ENCODE data around the gene FBXW11.

FBXW11 gene

GRCh38 chr5:171953860-171954701 lies 52.4 kb downstream of the FBXW11 start:
- no peak for TF ChIP-seq EZH2phosphoT487 (IDR thresholded peaks at IDR 0.05; ENCODE audit: borderline replicate concordance)
- TF ChIP-seq CTCF (conservative IDR thresholded peaks at IDR 0.05; ENCODE audit: low read length), result no peak
- Histone ChIP-seq H3K27me3 (ENCODE audit: insufficient read depth, low read length, poor library complexity, severe bottlenecking) (no peaks in the 10 kb centered on the region), H3F3A (ENCODE audit: low read depth) (no peaks in the 10 kb centered on the region), H2AFZ (ENCODE audit: low read length) (no peak overlapping the region), H3K4me3 (ENCODE audit: low read length, poor library complexity, severe bottlenecking) (no peak overlapping the region), H3K9ac (ENCODE audit: low read depth, low read length, poor library complexity, severe bottlenecking) (no peak overlapping the region), H3K9me3 (ENCODE audit: insufficient read depth, low read depth, low read length) (no peaks in the 10 kb centered on the region), H3K9me2 (replicated peaks; ENCODE audit: low read depth, low read length) (no peaks in the 10 kb centered on the region), H3K36me3 (ENCODE audit: insufficient read depth, low read length) (no peaks in the 10 kb centered on the region), H3K79me2 (ENCODE audit: insufficient read depth, low read length) (peaks cover 76% of the 10 kb centered on the region), H3K4me2 (ENCODE audit: low read depth, low read length, poor library complexity, severe bottlenecking) (no peak overlapping the region), H4K20me1 (ENCODE audit: insufficient read depth, low read length, poor library complexity, severe bottlenecking) (peaks cover 9% of the 10 kb centered on the region), H3K4me1 (ENCODE audit: insufficient read depth, low read length, poor library complexity, severe bottlenecking) (peaks cover 4% of the 10 kb centered on the region)

- H3K4me1 ChIP-seq (ENCODE audit: insufficient read depth, low read length, poor library complexity, severe bottlenecking), result no peaks in the 10 kb centered on the region
- no peaks in the 10 kb centered on the region for H3K27me3 ChIP-seq (ENCODE audit: insufficient read depth, low read length, poor library complexity, severe bottlenecking)
- no peak overlapping the region for H3K4me2 ChIP-seq (ENCODE audit: low read depth, low read length, poor library complexity, severe bottlenecking)
- peaks cover 72% of the 10 kb centered on the region for H3K79me2 ChIP-seq (ENCODE audit: insufficient read depth, low read length)
- no peaks in the 10 kb centered on the region for H3K36me3 ChIP-seq (ENCODE audit: insufficient read depth, low read length)
- no peak for TF ChIP-seq EZH2phosphoT487 (IDR thresholded peaks at IDR 0.05; ENCODE audit: borderline replicate concordance)
- TF ChIP-seq CTCF (conservative IDR thresholded peaks at IDR 0.05; ENCODE audit: low read length), result no peak
- H3K4me3 ChIP-seq (ENCODE audit: low read length, poor library complexity, severe bottlenecking), result no peak overlapping the region
- H3F3A ChIP-seq (ENCODE audit: low read depth), result no peaks in the 10 kb centered on the region
- H2AFZ ChIP-seq (ENCODE audit: low read length), result no peak overlapping the region
- no peak overlapping the region for H3K9ac ChIP-seq (ENCODE audit: low read depth, low read length, poor library complexity, severe bottlenecking)
- H4K20me1 ChIP-seq (ENCODE audit: insufficient read depth, low read length, poor library complexity, severe bottlenecking), result peaks cover 9% of the 10 kb centered on the region
- no peaks in the 10 kb centered on the region for H3K9me2 ChIP-seq (replicated peaks; ENCODE audit: low read depth, low read length)
- H3K9me3 ChIP-seq (ENCODE audit: insufficient read depth, low read depth, low read length), result no peaks in the 10 kb centered on the region
Measured at GRCh38 chr5:171952021-171952420, 54.4 kb downstream of the FBXW11 start.

- no peak overlapping the region for H3K4me3 ChIP-seq (ENCODE audit: low read length, poor library complexity, severe bottlenecking)
- H3K4me1 ChIP-seq (ENCODE audit: insufficient read depth, low read length, poor library complexity, severe bottlenecking), result no peaks in the 10 kb centered on the region
- no peaks in the 10 kb centered on the region for H3K36me3 ChIP-seq (ENCODE audit: insufficient read depth, low read length)
- H4K20me1 ChIP-seq (ENCODE audit: insufficient read depth, low read length, poor library complexity, severe bottlenecking), result peaks cover 5% of the 10 kb centered on the region
- H2AFZ ChIP-seq (ENCODE audit: low read length), result no peak overlapping the region
- no peaks in the 10 kb centered on the region for H3K9me3 ChIP-seq (ENCODE audit: insufficient read depth, low read depth, low read length)
- TF ChIP-seq EZH2phosphoT487 (IDR thresholded peaks at IDR 0.05; ENCODE audit: borderline replicate concordance) (no peak), CTCF (conservative IDR thresholded peaks at IDR 0.05; ENCODE audit: low read length) (no peak)
- peaks cover 69% of the 10 kb centered on the region for H3K79me2 ChIP-seq (ENCODE audit: insufficient read depth, low read length)
- H3K9me2 ChIP-seq (replicated peaks; ENCODE audit: low read depth, low read length), result no peaks in the 10 kb centered on the region
- no peaks in the 10 kb centered on the region for H3F3A ChIP-seq (ENCODE audit: low read depth)
- H3K4me2 ChIP-seq (ENCODE audit: low read depth, low read length, poor library complexity, severe bottlenecking), result no peak overlapping the region
- no peaks in the 10 kb centered on the region for H3K27me3 ChIP-seq (ENCODE audit: insufficient read depth, low read length, poor library complexity, severe bottlenecking)
- no peak overlapping the region for H3K9ac ChIP-seq (ENCODE audit: low read depth, low read length, poor library complexity, severe bottlenecking)
Measured at GRCh38 chr5:171951218-171951617, 55.2 kb downstream of the FBXW11 start.

All from Loucy (cell line).